Measurements from ENCODE around the gene CUX1.

Gene CUX1

DNA sequence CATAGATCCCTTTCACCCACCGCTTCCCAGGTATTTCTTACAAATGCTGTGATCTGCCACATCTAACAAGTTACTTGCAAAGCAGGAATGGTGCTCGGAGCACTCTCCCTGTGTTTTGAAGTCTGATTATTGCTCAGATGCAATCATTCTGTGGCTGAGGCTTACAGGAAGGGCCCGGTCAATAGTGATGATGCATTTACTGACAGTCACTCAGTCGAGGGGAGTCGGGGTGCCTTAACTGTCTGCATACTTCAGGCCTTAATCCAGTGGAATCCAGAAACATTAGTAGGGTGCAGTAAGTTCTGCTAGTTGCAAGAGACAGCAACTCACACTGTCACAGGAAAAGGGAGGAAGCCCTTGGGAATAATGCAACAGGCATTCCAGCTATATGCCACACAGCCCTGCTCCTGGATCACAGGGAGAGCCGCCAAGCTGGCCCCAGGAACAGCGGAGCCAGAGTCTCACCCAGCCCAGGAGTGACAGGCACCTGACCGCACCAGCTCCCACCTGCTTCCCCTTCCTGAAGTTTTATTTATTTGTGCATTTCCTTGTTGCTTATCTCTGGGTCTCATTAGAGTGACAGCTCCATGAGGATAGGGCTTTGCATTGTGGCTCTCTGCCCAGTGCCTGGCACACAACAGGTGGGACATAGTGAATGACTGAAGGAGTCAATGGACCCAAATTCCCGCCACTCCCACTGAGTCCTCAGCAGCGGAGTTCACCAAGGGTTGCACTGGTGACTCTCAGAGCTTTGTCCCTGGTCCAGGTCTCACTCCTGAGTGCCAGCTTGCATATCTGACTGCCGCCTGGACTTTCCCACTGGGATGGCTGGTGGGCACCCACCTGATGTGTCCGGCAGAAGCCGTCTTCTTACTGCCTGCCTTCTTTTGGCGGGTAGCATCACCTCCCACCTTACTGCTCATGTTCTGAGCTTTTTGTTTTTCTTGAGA, 256.8 kb downstream of the CUX1 start:
- ChIA-PET POLR2A (interaction anchor here (1.2 kb wide), 1 partner anchor 10 kb away, joined by 3 read pairs; no protein-coding TSS in a partner anchor), CTCF (interaction anchor here (1.4 kb wide), 1 partner anchor 23 kb away, joined by 4 read pairs; no protein-coding TSS in a partner anchor)
- H3K4me3 ChIP-seq (ENCODE audit: low read depth, low read length) = no peak overlapping the region
- peak; percentile 41 for DNase-seq (ENCODE audit: low read depth, low spot score)
- no peak for TF ChIP-seq CTCF (IDR thresholded peaks at IDR 0.05; ENCODE audit: insufficient read depth, low read length, missing control alignments)

DNA sequence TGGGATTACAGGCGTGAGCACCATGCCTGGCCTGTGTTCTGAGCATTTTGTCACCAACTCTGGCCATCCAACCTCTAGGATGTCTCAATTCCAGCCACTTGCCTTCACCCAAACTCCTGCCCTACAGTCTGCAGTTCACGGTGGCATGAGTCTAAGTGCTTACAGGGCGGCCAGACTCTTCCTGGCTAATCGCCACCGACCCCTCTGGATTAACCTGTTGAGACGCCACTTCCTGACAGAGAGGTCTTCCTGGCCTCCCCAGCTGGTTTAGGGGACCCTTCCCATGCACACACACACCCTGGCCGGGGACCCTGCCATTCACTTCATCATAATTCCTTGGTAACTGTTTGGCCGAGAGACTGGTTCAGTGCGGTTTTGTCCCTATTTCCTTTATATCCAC, 257.7 kb downstream of the CUX1 start:
- POLR2A ChIA-PET = interaction anchor here (1.2 kb wide), 1 partner anchor 11 kb away, joined by 3 read pairs; no protein-coding TSS in a partner anchor
- no peak for TF ChIP-seq CTCF (IDR thresholded peaks at IDR 0.05; ENCODE audit: insufficient read depth, low read length, missing control alignments)
- CTCF ChIA-PET = interaction anchor here (1.4 kb wide), 1 partner anchor 22 kb away, joined by 4 read pairs; no protein-coding TSS in a partner anchor
- no peak overlapping the region for H3K4me3 ChIP-seq (ENCODE audit: low read depth, low read length)
- DNase-seq (ENCODE audit: low read depth, low spot score) = no peak

DNA sequence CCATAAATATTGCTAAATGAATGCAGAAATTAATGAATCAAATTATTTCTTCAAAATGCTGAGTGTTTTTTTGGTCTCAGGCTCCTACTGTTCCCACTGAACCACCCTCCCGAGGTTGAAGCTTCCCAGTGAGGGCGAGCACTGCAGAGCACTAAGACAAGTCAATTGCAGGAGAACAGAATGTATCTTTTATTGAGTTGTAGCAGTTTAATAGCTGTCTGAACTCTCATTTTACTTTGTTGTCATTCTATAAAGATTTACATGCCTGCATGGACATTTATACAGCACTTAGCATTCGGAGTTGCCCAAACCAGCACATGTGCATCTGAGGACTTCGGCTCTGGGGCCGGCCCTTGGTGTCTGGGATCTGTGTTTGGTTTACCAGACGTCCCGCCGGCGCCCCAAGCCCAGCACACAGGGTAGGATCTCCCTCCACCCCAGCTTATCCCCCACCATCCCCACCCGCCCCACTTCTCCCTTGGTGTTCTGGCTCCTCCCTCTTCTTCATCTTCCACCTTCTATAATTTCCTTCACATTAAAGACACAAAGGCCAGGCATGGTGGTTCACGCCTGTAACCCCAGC, 258.2 kb downstream of the CUX1 start:
- no peak overlapping the region for H3K4me3 ChIP-seq (ENCODE audit: low read depth, low read length)
- TF ChIP-seq CTCF (IDR thresholded peaks at IDR 0.05; ENCODE audit: insufficient read depth, low read length, missing control alignments) = no peak
- POLR2A ChIA-PET = interaction anchor here (0.5 kb wide), 1 partner anchor 18 kb away, joined by 4 read pairs; no protein-coding TSS in a partner anchor
- DNase-seq (ENCODE audit: low read depth, low spot score) = no peak
- CTCF ChIA-PET = no interaction called here

- ChIA-PET CTCF (interaction anchor here (0.6 kb wide), 1 partner anchor 49 kb away, joined by 3 read pairs; no protein-coding TSS in a partner anchor), POLR2A (no interaction called here)
These were observed 259.7 kb downstream of the CUX1 start for GRCh38 chr7:102077081-102077480.

DNA sequence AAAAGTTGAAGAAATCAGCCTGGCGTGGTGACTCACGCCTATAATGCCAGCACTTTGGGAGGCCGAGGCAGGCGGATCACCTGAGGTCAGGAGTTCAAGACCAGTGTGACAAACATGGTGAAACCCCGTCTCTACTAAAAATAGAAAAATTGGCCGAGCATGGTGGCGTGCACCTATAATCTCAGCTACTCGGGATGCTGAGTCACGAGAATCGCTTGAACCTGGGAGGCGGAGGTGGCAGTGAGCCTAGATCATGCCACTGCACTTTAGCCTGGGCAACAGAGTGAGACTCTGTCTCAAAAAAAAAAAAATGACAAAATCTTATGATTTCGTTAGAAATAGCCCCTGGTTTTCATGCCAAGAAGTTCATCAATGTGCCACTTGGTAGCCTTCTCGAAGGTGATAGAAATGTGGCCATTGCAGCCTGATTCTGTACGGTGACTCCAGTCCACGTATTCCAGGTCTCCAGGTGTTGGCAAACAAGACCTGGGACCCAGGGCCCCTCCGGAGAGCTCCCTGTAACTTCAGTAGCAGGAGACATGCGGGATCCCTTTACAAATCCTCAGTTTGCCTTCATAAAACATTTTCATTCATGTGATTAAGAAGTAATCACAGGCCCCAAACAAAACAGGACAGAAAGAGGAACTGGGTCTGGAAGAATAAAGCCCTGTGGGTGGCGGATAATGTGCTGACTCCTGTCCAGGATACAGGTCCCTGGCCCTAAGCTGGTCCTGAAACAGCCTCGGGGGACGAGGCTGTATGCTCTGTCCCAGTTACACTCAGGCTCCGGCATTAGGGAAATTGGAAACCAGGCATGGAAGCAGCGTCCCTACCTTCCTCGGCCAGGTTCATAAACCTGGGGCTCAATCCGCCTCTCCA, 262.0 kb downstream of the CUX1 start:
- DNase-seq (ENCODE audit: low read depth, low spot score) = no peak
- CTCF ChIA-PET = interaction anchor here (1.0 kb wide), 1 partner anchor 13 kb away, joined by 4 read pairs; no protein-coding TSS in a partner anchor
- TF ChIP-seq CTCF (IDR thresholded peaks at IDR 0.05; ENCODE audit: insufficient read depth, low read length, missing control alignments) = no peak
- no peak overlapping the region for H3K4me3 ChIP-seq (ENCODE audit: low read depth, low read length)
- POLR2A ChIA-PET = no interaction called here

More at GRCh38 chr7:102077081-102077480, 259.7 kb downstream of the CUX1 start:
- TF ChIP-seq CTCF (IDR thresholded peaks at IDR 0.05; ENCODE audit: insufficient read depth, low read length, missing control alignments) = no peak
- no peak overlapping the region for H3K4me3 ChIP-seq (ENCODE audit: low read depth, low read length)
- DNase-seq (ENCODE audit: low read depth, low spot score) = no peak
